Gastroesophageal sphincter (tissue), 3 donors: ENCODE data around the gene BRCA1.

ENCODE experiments used
- CTCF ChIP-seq, 4 experiments: fragments of 200-600 bp in 2 of 4; fragments of 450-650 bp in 2 of 4; sonication (generic) in 1 of 4; IDR thresholded peaks; one replicate each; pipeline ENCODE4 v1.5.1; 2017 to 2019; ENCODE audit warnings: antibody characterized with exemption in 4 of 4, mild to moderate bottlenecking in 2 of 4, moderate library complexity in 2 of 4
- EP300 ChIP-seq: sonication (generic); formaldehyde crosslinking; IDR thresholded peaks from one replicate; pipeline ENCODE4 v1.6.1; 2017; ENCODE audit warnings: antibody characterized with exemption, mild to moderate bottlenecking
- POLR2A ChIP-seq, 2 donors: fragments of 450-650 bp; IDR thresholded peaks; one replicate each; pipeline ENCODE4 v1.6.1; 2017; ENCODE audit warnings: antibody characterized with exemption in 2 of 2, mild to moderate bottlenecking in 2 of 2, moderate library complexity in 1 of 2
- POLR2AphosphoS5 ChIP-seq: sonication (generic); formaldehyde crosslinking; IDR thresholded peaks from one replicate; pipeline ENCODE4 v1.6.1; 2017; ENCODE audit warnings: antibody characterized with exemption

GRCh38 chr17:43090022-43090421, 35.1 kb downstream of the BRCA1 start:
- no peak for TF ChIP-seq POLR2A (IDR thresholded peaks at IDR 0.05)
- no peak for TF ChIP-seq CTCF (IDR thresholded peaks at IDR 0.05)
- no peak for TF ChIP-seq POLR2AphosphoS5
- no peak for TF ChIP-seq EP300
